Peyer's patch (tissue), 4 donors: Measurements from ENCODE around the gene RHBDL3.

Experiments used
- CTCF ChIP-seq, 6 experiments: fragments of 450-650 bp in 4 of 6; fragments of 200-600 bp in 2 of 6; sonication (generic) in 1 of 6; IDR thresholded peaks; one replicate each; pipeline ENCODE4 v1.5.1; 2017 to 2019; ENCODE audit warnings: antibody characterized with exemption in 6 of 6, mild to moderate bottlenecking in 3 of 6, moderate library complexity in 1 of 6
- POLR2A ChIP-seq, 2 donors: fragments of 450-650 bp; IDR thresholded peaks; one replicate each; pipeline ENCODE4 v1.5.1; 2017; ENCODE audit warnings: antibody characterized with exemption in 2 of 2, mild to moderate bottlenecking in 2 of 2, moderate library complexity in 2 of 2

GRCh38 chr17:32320847-32321246 lies 55.2 kb downstream of the RHBDL3 start:
- TF ChIP-seq CTCF (IDR thresholded peaks at IDR 0.05) (no peak), POLR2A (IDR thresholded peaks at IDR 0.05) (no peak)
